ENCODE measurements around the gene LIG3. TPM values are rescaled to one million over a fixed set of nuclear protein-coding genes. Genes with fewer than 3 reads are reported as not detected.

The LIG3 gene
- polyA plus RNA-seq, 3 donors, result 6.0 to 14.6 (median 7.5) TPM

GRCh38 chr17:35019386-35020179 lies 39.3 kb downstream of the LIG3 start:
- H3K9ac ChIP-seq (ENCODE audit: insufficient read depth, low read length, poor library complexity, severe bottlenecking), result no peak overlapping the region
- Mint-ChIP-seq H3K4me1 (peaks cover 18% of the 10 kb centered on the region), H3K36me3 (peaks cover 66 to 89% of the 10 kb centered on the region in 2 donors), H3K9me3 (no peaks in the 10 kb centered on the region), H3K4me3 (no peak overlapping the region), H3K27ac (peak overlapping the region in 2 of 7 donors; percentile 30 to 56), H3K27me3 (ENCODE audit: low read depth in 3 of 3) (peaks cover 0 to 3% (median 0%) of the 10 kb centered on the region in 3 donors)
- peaks cover 59 to 92% of the 10 kb centered on the region in 2 donors for H3K36me3 ChIP-seq (replicated peaks in 1 of 2; ENCODE audit: control insufficient read depth in 1 of 2, insufficient read depth in 2 of 2, low read length in 2 of 2)
- TF ChIP-seq CTCF (IDR thresholded peaks at IDR 0.05), result no peak
- peaks cover 4% of the 10 kb centered on the region for H3K79me2 ChIP-seq (ENCODE audit: insufficient read depth, low read length)
- no peaks in the 10 kb centered on the region for H3K9me3 ChIP-seq (replicated peaks in 1 of 2; ENCODE audit: control insufficient read depth in 1 of 2, insufficient read depth in 1 of 2, low read length in 2 of 2)
- intact Hi-C loops (cut with micrococcal nuclease), result loop anchor here in 1 of 2 donors (5.0 kb wide), 1 partner anchor 73 kb away; no protein-coding TSS in a partner anchor
- H3K4me1 ChIP-seq (ENCODE audit: control insufficient read depth in 1 of 2, insufficient read depth in 2 of 2, low read length in 2 of 2), result peaks cover 12 to 17% of the 10 kb centered on the region in 2 donors
- H3K27me3 ChIP-seq (ENCODE audit: control insufficient read depth in 2 of 2, insufficient read depth in 2 of 2, low read length in 2 of 2), result no peaks in the 10 kb centered on the region
- no peak for DNase-seq
- 83% methylated on average over 1 of the region's 6 CpGs for WGBS (ENCODE audit: insufficient coverage)
- peaks cover 26% of the 10 kb centered on the region for H4K20me1 ChIP-seq (ENCODE audit: insufficient read depth, low read length)
- H3K4me3 ChIP-seq (replicated peaks in 1 of 3; ENCODE audit: low read depth in 2 of 3, low read length in 3 of 3), result no peak overlapping the region
- H2AFZ ChIP-seq (ENCODE audit: insufficient read depth, low read depth, low read length, poor library complexity, severe bottlenecking), result no peak overlapping the region
- no peak overlapping the region for H3K27ac ChIP-seq (ENCODE audit: low read depth in 1 of 2, low read length in 2 of 2)
- H3K4me2 ChIP-seq (replicated peaks; ENCODE audit: extremely low read depth, low read length, poor library complexity, severe bottlenecking), result no peak overlapping the region

- H3K36me3 ChIP-seq (replicated peaks in 1 of 2; ENCODE audit: control insufficient read depth in 1 of 2, insufficient read depth in 2 of 2, low read length in 2 of 2), result peaks cover 54 to 92% of the 10 kb centered on the region in 2 donors
- no peak overlapping the region for H3K9ac ChIP-seq (ENCODE audit: insufficient read depth, low read length, poor library complexity, severe bottlenecking)
- 100% methylated on average over 5 of the region's 11 CpGs for WGBS (ENCODE audit: insufficient coverage)
- DNase-seq, result no peak
- intact Hi-C loops (cut with micrococcal nuclease), result loop anchor here (2.0 to 5.0 kb wide), 2 partner anchors 67 to 71 kb away; no protein-coding TSS in a partner anchor
- Mint-ChIP-seq H3K27me3 (ENCODE audit: low read depth in 3 of 3) (peaks cover 0 to 3% (median 0%) of the 10 kb centered on the region in 3 donors), H3K4me1 (peaks cover 18% of the 10 kb centered on the region), H3K4me3 (no peak overlapping the region), H3K36me3 (peaks cover 62 to 86% of the 10 kb centered on the region in 2 donors), H3K9me3 (no peaks in the 10 kb centered on the region), H3K27ac (peak overlapping the region in 5 of 7 donors; percentile 31 to 89 (median 65))
- peaks cover 22% of the 10 kb centered on the region for H4K20me1 ChIP-seq (ENCODE audit: insufficient read depth, low read length)
- H3K79me2 ChIP-seq (ENCODE audit: insufficient read depth, low read length), result peaks cover 4% of the 10 kb centered on the region
- H3K4me3 ChIP-seq (replicated peaks in 1 of 3; ENCODE audit: low read depth in 2 of 3, low read length in 3 of 3), result no peak overlapping the region
- peak overlapping the region in 1 of 2 donors; percentile 67 for H3K27ac ChIP-seq (ENCODE audit: low read depth in 1 of 2, low read length in 2 of 2)
- no peak overlapping the region for H2AFZ ChIP-seq (ENCODE audit: insufficient read depth, low read depth, low read length, poor library complexity, severe bottlenecking)
- H3K27me3 ChIP-seq (ENCODE audit: control insufficient read depth in 2 of 2, insufficient read depth in 2 of 2, low read length in 2 of 2), result no peaks in the 10 kb centered on the region
- no peak overlapping the region for H3K4me2 ChIP-seq (replicated peaks; ENCODE audit: extremely low read depth, low read length, poor library complexity, severe bottlenecking)
- H3K9me3 ChIP-seq (replicated peaks in 1 of 2; ENCODE audit: control insufficient read depth in 1 of 2, insufficient read depth in 1 of 2, low read length in 2 of 2), result no peaks in the 10 kb centered on the region
- H3K4me1 ChIP-seq (ENCODE audit: control insufficient read depth in 1 of 2, insufficient read depth in 2 of 2, low read length in 2 of 2), result peaks cover 12 to 17% of the 10 kb centered on the region in 2 donors
- TF ChIP-seq CTCF (IDR thresholded peaks at IDR 0.05), result no peak
Measured at GRCh38 chr17:35021520-35022380, 41.4 kb downstream of the LIG3 start.

All from CD14-positive monocyte (primary cell).